Activated CD8-positive, alpha-beta T cell treated with anti-CD3 and anti-CD28 coated beads for 36 hours (primary cell): ENCODE measurements around the gene DIS3L2. TPM values are rescaled to one million over a fixed set of nuclear protein-coding genes. Genes with fewer than 3 reads are reported as not detected.

ENCODE experiments used
- ATAC-seq: fragments of 200-7000 bp; cut with Tn5 transposase; one replicate; pipeline ENCODE4 v1.10.0; 2021; ENCODE audit warnings: mild to moderate bottlenecking, moderate library complexity
- CTCF ChIA-PET: fragments of 350-600 bp; sonication (Branson Sonifier 250); formaldehyde crosslinking; loops from one replicate; lab custom pipeline; 2021; ENCODE audit warnings: antibody characterized with exemption; lab: Charles Lee
- POLR2A ChIA-PET: fragments of 350-600 bp; sonication (Branson Sonifier 250); formaldehyde crosslinking; loops from one replicate; lab custom pipeline; 2021; ENCODE audit warnings: antibody characterized with exemption; lab: Charles Lee
- DNase-seq: peaks from one replicate; pipeline ENCODE4 v3.0.0-alpha.2; 2020
- H3K27ac Mint-ChIP-seq: one replicate; pipeline ENCODE4 v1.8.0; 2021; ENCODE audit warnings: mild to moderate bottlenecking, mixed read lengths
- H3K27me3 Mint-ChIP-seq: one replicate; pipeline ENCODE4 v1.8.0; 2021; ENCODE audit warnings: mixed read lengths
- H3K36me3 Mint-ChIP-seq: one replicate; pipeline ENCODE4 v1.8.0; 2021; ENCODE audit warnings: low read depth, mixed read lengths
- H3K4me1 Mint-ChIP-seq: one replicate; pipeline ENCODE4 v1.8.0; 2021; ENCODE audit warnings: low read depth, mixed read lengths
- H3K4me3 Mint-ChIP-seq: one replicate; pipeline ENCODE4 v1.8.0; 2021; ENCODE audit warnings: mild to moderate bottlenecking, moderate library complexity, mixed read lengths
- H3K9me3 Mint-ChIP-seq: one replicate; pipeline ENCODE4 v1.8.0; 2021; ENCODE audit warnings: mixed read lengths
- intact Hi-C: fragments of 100-400 bp; cut with micrococcal nuclease; formaldehyde crosslinking; loops from one replicate; pipeline ENCODE4 v1.10.0; 2022
- total RNA-seq, 2 experiments: library from RNA; stranded (reverse); gene quantifications; one replicate each; pipeline ENCODE4 v1.2.3, GENCODE V29; 2021
- TF ChIP-seq, protein P1 (sequence below): fragments of 200-600 bp; IDR thresholded peaks from one replicate; pipeline ENCODE4 v1.8.0; 2022; ENCODE audit warnings: antibody characterized with exemption, mild to moderate bottlenecking

The DIS3L2 gene
- total RNA-seq, 2 experiments from 2014 or later = 26.5 to 27.2 TPM

DNA sequence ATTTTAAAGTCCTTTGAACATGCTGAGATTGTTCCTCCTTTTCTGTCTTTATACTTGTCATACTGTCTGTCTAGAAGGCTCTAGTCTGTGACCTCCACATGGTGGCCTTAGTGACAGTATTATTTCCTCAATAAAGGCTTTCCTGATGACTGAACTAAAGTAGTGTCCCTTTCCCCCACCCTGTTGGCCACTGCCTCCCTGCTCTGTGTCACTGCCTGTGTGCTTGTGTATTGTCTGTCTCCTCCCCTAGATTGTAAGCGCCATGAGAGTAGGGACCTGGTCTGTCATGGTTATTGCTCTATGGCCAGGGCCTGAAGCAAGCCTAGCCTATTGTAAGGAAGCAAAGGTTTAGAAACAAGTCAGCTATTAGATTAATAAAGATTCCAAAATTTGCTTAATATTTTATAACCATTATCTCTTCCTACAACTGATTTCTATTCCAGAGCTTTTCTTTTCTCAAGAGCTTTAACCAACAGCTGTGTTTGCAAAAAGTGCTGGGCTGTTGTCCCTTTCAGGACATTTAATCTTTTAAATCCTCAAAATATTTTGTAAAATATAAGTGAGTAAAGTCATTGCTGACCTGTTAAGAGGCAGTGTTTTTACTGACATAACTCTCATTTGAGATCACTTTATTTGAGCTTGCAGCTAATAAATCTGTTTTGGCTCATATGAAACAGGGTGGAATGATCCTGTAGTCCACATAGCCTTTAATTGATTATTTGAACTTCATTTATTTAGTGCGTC lies 35.5 kb downstream of the DIS3L2 start:
- intact Hi-C loops = no loop called here
- ChIA-PET CTCF (interaction anchor here (1.0 kb wide), 1 partner anchor 30 kb away, joined by 3 read pairs; no protein-coding TSS in a partner anchor), POLR2A (no interaction called here)
- Mint-ChIP-seq H3K9me3 (no peaks in the 10 kb centered on the region), H3K4me3 (no peak overlapping the region), H3K27me3 (no peaks in the 10 kb centered on the region), H3K4me1 (peaks cover 32% of the 10 kb centered on the region), H3K36me3 (no peaks in the 10 kb centered on the region), H3K27ac (no peak overlapping the region)
- TF ChIP-seq, protein P1, sequence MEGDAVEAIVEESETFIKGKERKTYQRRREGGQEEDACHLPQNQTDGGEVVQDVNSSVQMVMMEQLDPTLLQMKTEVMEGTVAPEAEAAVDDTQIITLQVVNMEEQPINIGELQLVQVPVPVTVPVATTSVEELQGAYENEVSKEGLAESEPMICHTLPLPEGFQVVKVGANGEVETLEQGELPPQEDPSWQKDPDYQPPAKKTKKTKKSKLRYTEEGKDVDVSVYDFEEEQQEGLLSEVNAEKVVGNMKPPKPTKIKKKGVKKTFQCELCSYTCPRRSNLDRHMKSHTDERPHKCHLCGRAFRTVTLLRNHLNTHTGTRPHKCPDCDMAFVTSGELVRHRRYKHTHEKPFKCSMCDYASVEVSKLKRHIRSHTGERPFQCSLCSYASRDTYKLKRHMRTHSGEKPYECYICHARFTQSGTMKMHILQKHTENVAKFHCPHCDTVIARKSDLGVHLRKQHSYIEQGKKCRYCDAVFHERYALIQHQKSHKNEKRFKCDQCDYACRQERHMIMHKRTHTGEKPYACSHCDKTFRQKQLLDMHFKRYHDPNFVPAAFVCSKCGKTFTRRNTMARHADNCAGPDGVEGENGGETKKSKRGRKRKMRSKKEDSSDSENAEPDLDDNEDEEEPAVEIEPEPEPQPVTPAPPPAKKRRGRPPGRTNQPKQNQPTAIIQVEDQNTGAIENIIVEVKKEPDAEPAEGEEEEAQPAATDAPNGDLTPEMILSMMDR = no peak
- DNase-seq (no peak), ATAC-seq (no peak)

DNA sequence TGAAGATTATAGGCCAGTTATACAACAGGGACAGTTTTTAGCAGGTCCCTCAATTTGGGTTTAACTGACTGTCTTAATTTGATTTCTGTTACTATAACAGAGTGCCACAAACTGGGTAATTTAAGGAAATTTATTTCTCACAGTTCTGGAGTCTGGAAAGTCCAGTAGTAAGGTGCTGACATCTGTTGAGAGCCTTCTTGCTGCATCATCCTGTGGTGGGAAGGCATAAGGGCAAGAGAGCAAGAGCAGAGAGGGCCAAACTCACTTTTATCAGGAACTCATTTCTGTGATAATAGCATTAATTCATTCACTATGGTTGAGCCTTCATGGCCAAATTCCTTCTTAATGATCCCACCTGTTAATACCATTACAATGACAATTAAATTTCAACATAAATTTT lies 36.5 kb downstream of the DIS3L2 start:
- Mint-ChIP-seq H3K27me3 (no peaks in the 10 kb centered on the region), H3K9me3 (no peaks in the 10 kb centered on the region), H3K27ac (no peak overlapping the region), H3K4me3 (no peak overlapping the region), H3K36me3 (no peaks in the 10 kb centered on the region), H3K4me1 (peaks cover 36% of the 10 kb centered on the region)
- no peak for DNase-seq
- intact Hi-C loops = no loop called here
- no peak for ATAC-seq
- POLR2A ChIA-PET = no interaction called here
- TF ChIP-seq, protein P1 = no peak
- CTCF ChIA-PET = no interaction called here

DNA sequence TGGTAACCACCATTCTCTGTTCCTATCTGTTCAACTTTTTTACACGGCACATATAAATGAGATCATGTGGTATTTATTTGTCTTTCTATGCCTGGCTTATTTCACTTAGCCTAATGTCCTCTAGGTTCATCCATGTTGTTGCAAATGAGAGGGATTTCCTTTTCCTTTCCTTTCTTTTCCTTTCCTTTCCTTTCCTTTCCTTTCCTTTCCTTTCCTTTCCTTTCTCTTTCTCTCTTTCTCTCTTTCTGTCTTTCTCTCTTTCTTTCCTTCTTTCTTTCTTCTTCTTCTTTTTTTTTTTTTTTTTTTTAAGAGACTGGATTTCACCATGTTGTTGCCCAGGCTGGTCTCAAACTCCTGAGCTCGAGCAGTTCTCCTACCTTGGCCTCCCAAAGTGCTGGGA lies 38.9 kb downstream of the DIS3L2 start:
- Mint-ChIP-seq H3K4me3 (no peak overlapping the region), H3K4me1 (peaks cover 29% of the 10 kb centered on the region), H3K9me3 (no peaks in the 10 kb centered on the region), H3K27ac (no peak overlapping the region), H3K27me3 (no peaks in the 10 kb centered on the region), H3K36me3 (peaks cover 1% of the 10 kb centered on the region)
- POLR2A ChIA-PET = no interaction called here
- CTCF ChIA-PET = no interaction called here
- TF ChIP-seq, protein P1 = no peak
- ATAC-seq (no peak), DNase-seq (no peak)
- intact Hi-C loops = no loop called here

DNA sequence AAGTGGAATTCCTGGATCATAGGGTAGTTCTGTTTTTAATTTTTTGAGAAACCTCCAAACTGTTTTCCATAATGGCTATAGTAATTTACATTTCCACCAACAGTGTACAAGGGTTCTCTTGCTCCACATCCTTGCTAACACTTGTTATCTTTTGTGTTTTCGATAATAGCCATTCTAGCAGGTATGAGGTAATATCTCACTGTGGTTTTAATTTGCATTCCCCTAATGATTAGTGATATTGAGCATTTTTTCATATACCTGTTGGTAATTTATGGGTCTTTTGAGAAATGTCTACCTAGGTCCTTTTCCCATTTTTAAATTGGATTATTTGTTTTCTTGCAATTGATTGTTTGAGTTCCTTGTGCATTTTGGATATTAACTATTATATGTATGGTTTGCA lies 39.6 kb downstream of the DIS3L2 start:
- Mint-ChIP-seq H3K36me3 (peaks cover 4% of the 10 kb centered on the region), H3K4me1 (peaks cover 26% of the 10 kb centered on the region), H3K9me3 (no peaks in the 10 kb centered on the region), H3K4me3 (no peak overlapping the region), H3K27ac (no peak overlapping the region), H3K27me3 (no peaks in the 10 kb centered on the region)
- ATAC-seq (no peak), DNase-seq (no peak)
- intact Hi-C loops = no loop called here
- CTCF ChIA-PET = no interaction called here
- TF ChIP-seq, protein P1 = no peak
- POLR2A ChIA-PET = no interaction called here

DNA sequence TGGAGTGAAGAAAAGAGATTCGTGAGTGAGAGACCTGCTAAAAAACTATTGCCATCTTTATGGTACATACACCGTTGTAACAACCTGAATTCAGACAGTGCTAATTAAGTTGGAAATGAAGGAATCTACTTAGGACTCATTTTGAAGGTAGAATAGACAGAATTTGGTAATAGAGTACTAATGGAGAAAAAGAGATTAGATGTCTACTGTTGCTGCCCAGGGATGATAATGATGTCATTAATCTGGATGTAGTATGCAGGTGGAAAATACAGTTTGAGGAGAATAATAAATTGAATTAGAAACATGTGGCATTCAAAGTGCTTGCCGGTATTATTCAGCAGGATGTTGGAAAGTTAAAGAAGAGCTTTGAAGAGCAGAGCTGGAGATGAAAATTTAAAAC lies 44.7 kb downstream of the DIS3L2 start:
- ChIA-PET CTCF (no interaction called here), POLR2A (no interaction called here)
- ATAC-seq (no peak), DNase-seq (no peak)
- peaks cover 25% of the 10 kb centered on the region for H3K4me1 Mint-ChIP-seq
- H3K9me3 Mint-ChIP-seq = no peaks in the 10 kb centered on the region
- no peaks in the 10 kb centered on the region for H3K27me3 Mint-ChIP-seq
- intact Hi-C loops = no loop called here
- H3K27ac Mint-ChIP-seq = no peak overlapping the region
- H3K4me3 Mint-ChIP-seq = no peak overlapping the region
- H3K36me3 Mint-ChIP-seq = peaks cover 11% of the 10 kb centered on the region
- TF ChIP-seq, protein P1 = no peak
